K562 (cell line): ENCODE results near the gene MSX1. TPM values are rescaled to one million over a fixed set of nuclear protein-coding genes. Genes with fewer than 3 reads are reported as not detected.

Experiments used
- ATAC-seq: fragments of 200-7000 bp; cut with Tn5 transposase; 3 replicates; pipeline ENCODE4 v1.9.1; 2020; ENCODE audit warnings: moderate library complexity
- BruUV-seq: library from RNA; stranded (reverse); fragments of 400-500 nt; replicated peaks from 2 replicates; lab custom pipeline; 2021; lab: Mats Ljungman, UMichigan
- CTCF ChIA-PET: fragments of 300-600 bp; formaldehyde crosslinking; extraction: SDS; loops from one replicate; lab custom pipeline; 2021; ENCODE audit warnings: low intra/inter-chr PET ratio; lab: Yijun Ruan, JAX
- POLR2A ChIA-PET: fragments of 300-600, 350-650 bp; sonication (Branson Sonifier 250); formaldehyde crosslinking; extraction: SDS; loops from one replicate; lab custom pipeline; 2021; ENCODE audit warnings: antibody characterized with exemption, inconsistent platforms; lab: Yijun Ruan, JAX
- DNase-seq, 4 experiments: peaks; one replicate each; pipeline versions ENCODE4 v3.0.0 to v3.0.0-alpha.2; 2011 to 2018; ENCODE audit warnings: low spot score in 3 of 4, mixed read lengths in 3 of 4; ENCODE audit errors: extremely low read depth in 1 of 4
- FAIRE-seq: peaks from 2 replicates; lab custom pipeline; 2011; peaks lifted over from hg19 to GRCh38; lab: Jason Lieb, UNC
- H2AFZ ChIP-seq: 2 replicates; pipeline ENCODE4 v1.6.0; 2011; ENCODE audit warnings: low read depth, low read length, control low read depth, inconsistent platforms
- H3K27ac ChIP-seq: fragments of 200-600 bp; 3 replicates; pipeline ENCODE4 v1.8.0; 2011; ENCODE audit warnings: low read depth, mild to moderate bottlenecking, control low read depth, inconsistent platforms, low read length, moderate library complexity, mixed read lengths; ENCODE audit errors: extremely low read depth
- H3K27me3 ChIP-seq, 2 experiments: fragments of 300-600 bp in 1 of 2; 2 replicates in 1 of 2; 3 replicates in 1 of 2; pipeline versions ENCODE4 v1.6.0 to v1.8.0; 2011; ENCODE audit warnings: inconsistent platforms in 2 of 2, low read length in 2 of 2, mild to moderate bottlenecking in 1 of 2, mixed read lengths in 1 of 2, moderate library complexity in 1 of 2; ENCODE audit not compliant: control insufficient read depth in 2 of 2, insufficient read depth in 2 of 2
- H3K36me3 ChIP-seq: fragments of 300-600 bp; 3 replicates; pipeline ENCODE4 v1.8.0; 2011; ENCODE audit warnings: mild to moderate bottlenecking, low read length, inconsistent platforms; ENCODE audit not compliant: control insufficient read depth, insufficient read depth
- H3K4me1 ChIP-seq, 2 experiments: fragments of 200-600 bp in 1 of 2; replicated peaks in 1 of 2; 2 replicates in 1 of 2; 3 replicates in 1 of 2; pipeline versions ENCODE4 v1.5.1 to v1.8.0; 2011; ENCODE audit warnings: inconsistent platforms in 2 of 2, low read length in 2 of 2, mild to moderate bottlenecking in 1 of 2, mixed read lengths in 1 of 2, moderate library complexity in 1 of 2; ENCODE audit not compliant: control insufficient read depth in 2 of 2, insufficient read depth in 2 of 2
- H3K4me2 ChIP-seq: 2 replicates; pipeline ENCODE4 v1.6.1; 2011; ENCODE audit warnings: low read length, control low read depth, inconsistent platforms, mixed read lengths; ENCODE audit not compliant: insufficient read depth
- H3K4me3 ChIP-seq: fragments of 200-600 bp; sonication (generic), shearing (Covaris generic); 2 replicates; pipeline ENCODE4 v1.5.1; 2016; ENCODE audit warnings: control low read depth, inconsistent platforms
- H3K79me2 ChIP-seq: fragments of 200-600 bp; 3 replicates; pipeline ENCODE4 v1.8.0; 2011; ENCODE audit warnings: low read length, inconsistent platforms; ENCODE audit not compliant: control insufficient read depth, insufficient read depth
- H3K9ac ChIP-seq, 2 experiments: 2 replicates each; pipeline versions ENCODE4 v1.6.0 to v1.6.1; 2011; ENCODE audit warnings: low read depth in 2 of 2, low read length in 2 of 2, control low read depth in 1 of 2, inconsistent platforms in 1 of 2, mild to moderate bottlenecking in 1 of 2, mixed read lengths in 1 of 2; ENCODE audit not compliant: insufficient read depth in 1 of 2
- H3K9me1 ChIP-seq: one replicate; pipeline ENCODE4 v1.6.0; 2011; ENCODE audit warnings: inconsistent platforms, mild to moderate bottlenecking, low read length, moderate library complexity; ENCODE audit not compliant: control insufficient read depth, insufficient read depth
- H3K9me3 ChIP-seq: replicated peaks from 2 replicates; pipeline ENCODE4 v1.5.1; 2011; ENCODE audit warnings: low read depth, low read length, inconsistent platforms; ENCODE audit not compliant: control insufficient read depth, insufficient read depth
- H4K20me1 ChIP-seq: replicated peaks from 2 replicates; pipeline ENCODE4 v1.6.1; 2011; ENCODE audit warnings: low read length, inconsistent platforms, mixed read lengths; ENCODE audit not compliant: control insufficient read depth, insufficient read depth
- BCOR ChIP-seq: fragments of 450-650 bp; IDR thresholded peaks from 2 replicates; pipeline ENCODE4 v1.6.1; 2016
- GABPA ChIP-seq: fragments of 200-800 bp; sonication (Bioruptor generic); conservative IDR thresholded peaks from 2 replicates; pipeline ENCODE4 v1.6.1; 2016; ENCODE audit warnings: low read depth, missing genetic modification characterization, missing compliant biosample characterization
- RBM25 ChIP-seq: fragments of 200-400 bp; formaldehyde crosslinking; IDR thresholded peaks from 2 replicates; pipeline ENCODE4 v1.6.1; 2018; ENCODE audit warnings: low read length, low read depth, moderate library complexity; ENCODE audit not compliant: severe bottlenecking
- RHOXF2B ChIP-seq: fragments of 250-450 bp; sonication (Bioruptor Pico); conservative IDR thresholded peaks from 2 replicates; pipeline ENCODE4 v1.5.1; 2021
- ZNF12 ChIP-seq: sonication (generic); formaldehyde crosslinking; IDR thresholded peaks from 2 replicates; pipeline ENCODE4 v1.4.0; 2020; ENCODE audit warnings: mild to moderate bottlenecking, missing genetic modification reagents
- WGBS: fragments of 100-300 bp; shearing (Covaris generic); methylation state at CpG from one replicate; pipeline ENCODE4 v1.1.6; 2016; ENCODE audit warnings: low coverage, mixed read lengths; ENCODE audit not compliant: insufficient coverage; ENCODE audit errors: missing lambda C conversion rate; 5-methylcytosine and 5-hydroxymethylcytosine counted together
- in situ Hi-C: fragments of 300-500 bp; cut with MboI; formaldehyde crosslinking; loops from 4 replicates; pipeline ENCODE4 v1.15.0; 2018; ENCODE audit warnings: inconsistent platforms, mixed read lengths
- intact Hi-C: fragments of 100-400 bp; cut with micrococcal nuclease; formaldehyde crosslinking; loops from 2 replicates; pipeline ENCODE4 v1.14.2; 2022
- polyA plus RNA-seq, 8 experiments: library from polyadenylated mRNA; depleted of rRNA in 4 of 8; stranded (reverse) in 5 of 8; unstranded in 3 of 8; fragments of >200 nt; fragmentation: Nextera tagmentation in 2 of 8; fragmentation: Illumina TruSeq in 1 of 8; extraction: Ambion mirVana in 2 of 8; extraction: Trizol in 1 of 8; gene quantifications; 2 replicates each; pipeline versions ENCODE4 v1.2.1 to v1.2.3, GENCODE V29; 2011 to 2014; ENCODE audit warnings: inconsistent platforms in 1 of 8, missing spikeins in 1 of 8
- total RNA-seq, 7 experiments: library from RNA; depleted of rRNA in 6 of 7; stranded (reverse); fragments of >200 nt in 6 of 7; fragmentation: Illumina TruSeq in 2 of 7; extraction: Trizol in 2 of 7; gene quantifications; 2 replicates each; pipeline versions ENCODE4 v1.2.1 to v1.2.3, GENCODE V29; 2011 to 2021; ENCODE audit warnings: low replicate concordance in 1 of 7
- TF ChIP-seq, protein P1 (sequence below), 3 experiments: IDR thresholded peaks in 2 of 3; conservative IDR thresholded peaks in 1 of 3; 2 replicates each; pipeline ENCODE4 v1.5.1; 2011 to 2012; ENCODE audit warnings: low read length in 3 of 3, mild to moderate bottlenecking in 3 of 3, control low read depth in 2 of 3, improper control_type of control experiment in 1 of 3, inconsistent platforms in 1 of 3, low read depth in 1 of 3, mixed read lengths in 1 of 3, moderate library complexity in 1 of 3; ENCODE audit not compliant: insufficient read depth in 2 of 3
- TF ChIP-seq, protein P2 (sequence below): fragments of 450-650 bp; IDR thresholded peaks from 2 replicates; pipeline ENCODE4 v1.6.1; 2016; ENCODE audit warnings: mild to moderate bottlenecking
- TF ChIP-seq, protein P3 (sequence below): fragments of 450-650 bp; IDR thresholded peaks from 2 replicates; pipeline ENCODE4 v1.6.1; 2016; ENCODE audit warnings: antibody characterized with exemption

MSX1 gene
- total and polyA plus RNA-seq, 9 of the 15 experiments (the other 6 are each of a cell fraction or from before 2014, with no cell fraction given) = 1.3 to 6.3 (median 2.3) TPM

DNA sequence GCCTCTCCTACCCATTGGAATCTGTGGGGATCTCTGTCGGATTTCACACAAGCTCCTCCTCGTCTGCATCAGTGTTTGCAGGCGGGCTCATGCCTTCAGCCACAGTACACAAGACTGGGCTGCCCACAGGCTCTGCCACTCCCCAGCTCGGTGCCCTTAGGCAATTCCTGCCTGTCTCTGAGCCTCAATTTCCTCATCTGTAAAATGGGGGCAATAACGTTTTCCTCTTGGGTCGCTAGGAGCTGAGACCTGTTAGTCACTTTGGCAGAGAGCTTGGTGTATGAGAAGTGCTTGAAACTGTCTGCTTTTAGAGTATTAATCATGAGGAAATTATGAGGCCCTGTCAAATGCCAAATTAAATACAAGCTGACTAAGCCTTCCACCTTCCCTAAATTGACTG is 27.6 kb upstream of the MSX1 start:
- no TSS peak for BruUV-seq
- Histone ChIP-seq H3K9me1 (no peaks in the 10 kb centered on the region), H3K4me2 (no peak overlapping the region), H3K79me2 (no peaks in the 10 kb centered on the region), H3K4me1 (no peaks in the 10 kb centered on the region), H3K36me3 (no peaks in the 10 kb centered on the region), H4K20me1 (no peaks in the 10 kb centered on the region), H3K4me3 (no peak overlapping the region), H3K27me3 (peaks cover 0 to 6% of the 10 kb centered on the region in 2 experiments; a peak in 1 of 5 replicates), H3K9ac (no peak overlapping the region), H2AFZ (0 out of 2 replicates have a peak overlapping the region, but pooled peaks have one; percentile 32), H3K27ac (no peak overlapping the region), H3K9me3 (no peaks in the 10 kb centered on the region)
- DNase-seq = no peak
- TF ChIP-seq GABPA (tag) = no peak
- peak; percentile 75 for TF ChIP-seq RBM25
- TF ChIP-seq BCOR = peak; percentile 68; the same call in 1 of the 2 replicates
- intact Hi-C loops (no loop called here), in situ Hi-C loops (no loop called here)
- ChIA-PET CTCF (no interaction called here), POLR2A (no interaction called here)
- ATAC-seq = no peak
- FAIRE-seq = no peak
- 5% methylated on average over 6 of the region's 6 CpGs for WGBS

DNA sequence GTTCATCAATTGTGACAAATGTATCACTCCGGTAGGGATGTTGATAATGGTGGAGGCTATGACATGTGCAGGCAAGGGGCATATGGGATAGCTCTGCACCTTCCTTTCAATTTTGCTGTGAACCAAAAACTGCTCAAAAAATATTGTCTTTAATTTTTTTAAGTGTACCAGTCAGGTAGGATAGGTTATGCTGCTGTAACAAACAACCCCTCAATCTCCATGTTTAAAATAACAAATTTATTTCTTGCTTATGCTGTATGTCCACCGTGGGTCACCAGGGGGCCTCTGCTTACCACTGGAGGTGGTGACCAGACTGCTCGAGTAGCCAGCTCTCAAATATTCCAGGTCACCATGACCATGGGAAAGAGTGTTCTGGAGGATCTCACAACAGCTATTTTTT is 23.4 kb upstream of the MSX1 start:
- Histone ChIP-seq H3K9me3 (no peaks in the 10 kb centered on the region), H3K36me3 (no peaks in the 10 kb centered on the region), H3K27me3 (peaks cover 0 to 2% of the 10 kb centered on the region in 2 experiments; a peak in 1 of 5 replicates), H3K27ac (no peak overlapping the region), H3K4me1 (no peaks in the 10 kb centered on the region), H3K9me1 (no peaks in the 10 kb centered on the region), H3K79me2 (no peaks in the 10 kb centered on the region), H4K20me1 (no peaks in the 10 kb centered on the region), H3K9ac (no peak overlapping the region), H3K4me2 (no peak overlapping the region), H3K4me3 (no peak overlapping the region), H2AFZ (no peak overlapping the region)
- 6% methylated on average over 3 of the region's 3 CpGs for WGBS
- POLR2A ChIA-PET = no interaction called here
- CTCF ChIA-PET = no interaction called here
- no peak for TF ChIP-seq RHOXF2B
- TF ChIP-seq ZNF12 = peak; percentile 94
- TF ChIP-seq, protein P1, sequence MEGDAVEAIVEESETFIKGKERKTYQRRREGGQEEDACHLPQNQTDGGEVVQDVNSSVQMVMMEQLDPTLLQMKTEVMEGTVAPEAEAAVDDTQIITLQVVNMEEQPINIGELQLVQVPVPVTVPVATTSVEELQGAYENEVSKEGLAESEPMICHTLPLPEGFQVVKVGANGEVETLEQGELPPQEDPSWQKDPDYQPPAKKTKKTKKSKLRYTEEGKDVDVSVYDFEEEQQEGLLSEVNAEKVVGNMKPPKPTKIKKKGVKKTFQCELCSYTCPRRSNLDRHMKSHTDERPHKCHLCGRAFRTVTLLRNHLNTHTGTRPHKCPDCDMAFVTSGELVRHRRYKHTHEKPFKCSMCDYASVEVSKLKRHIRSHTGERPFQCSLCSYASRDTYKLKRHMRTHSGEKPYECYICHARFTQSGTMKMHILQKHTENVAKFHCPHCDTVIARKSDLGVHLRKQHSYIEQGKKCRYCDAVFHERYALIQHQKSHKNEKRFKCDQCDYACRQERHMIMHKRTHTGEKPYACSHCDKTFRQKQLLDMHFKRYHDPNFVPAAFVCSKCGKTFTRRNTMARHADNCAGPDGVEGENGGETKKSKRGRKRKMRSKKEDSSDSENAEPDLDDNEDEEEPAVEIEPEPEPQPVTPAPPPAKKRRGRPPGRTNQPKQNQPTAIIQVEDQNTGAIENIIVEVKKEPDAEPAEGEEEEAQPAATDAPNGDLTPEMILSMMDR (IDR thresholded peaks at IDR 0.05 in 2 of 3, conservative IDR thresholded peaks at IDR 0.05 in 1 of 3; ENCODE audit: insufficient read depth in 2 of 3, low read depth in 1 of 3, low read length in 3 of 3) = peak in 1 of 3 experiments; percentile 15; a peak in 2 of 6 replicates
- TF ChIP-seq, protein P2, sequence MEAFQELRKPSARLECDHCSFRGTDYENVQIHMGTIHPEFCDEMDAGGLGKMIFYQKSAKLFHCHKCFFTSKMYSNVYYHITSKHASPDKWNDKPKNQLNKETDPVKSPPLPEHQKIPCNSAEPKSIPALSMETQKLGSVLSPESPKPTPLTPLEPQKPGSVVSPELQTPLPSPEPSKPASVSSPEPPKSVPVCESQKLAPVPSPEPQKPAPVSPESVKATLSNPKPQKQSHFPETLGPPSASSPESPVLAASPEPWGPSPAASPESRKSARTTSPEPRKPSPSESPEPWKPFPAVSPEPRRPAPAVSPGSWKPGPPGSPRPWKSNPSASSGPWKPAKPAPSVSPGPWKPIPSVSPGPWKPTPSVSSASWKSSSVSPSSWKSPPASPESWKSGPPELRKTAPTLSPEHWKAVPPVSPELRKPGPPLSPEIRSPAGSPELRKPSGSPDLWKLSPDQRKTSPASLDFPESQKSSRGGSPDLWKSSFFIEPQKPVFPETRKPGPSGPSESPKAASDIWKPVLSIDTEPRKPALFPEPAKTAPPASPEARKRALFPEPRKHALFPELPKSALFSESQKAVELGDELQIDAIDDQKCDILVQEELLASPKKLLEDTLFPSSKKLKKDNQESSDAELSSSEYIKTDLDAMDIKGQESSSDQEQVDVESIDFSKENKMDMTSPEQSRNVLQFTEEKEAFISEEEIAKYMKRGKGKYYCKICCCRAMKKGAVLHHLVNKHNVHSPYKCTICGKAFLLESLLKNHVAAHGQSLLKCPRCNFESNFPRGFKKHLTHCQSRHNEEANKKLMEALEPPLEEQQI = no peak
- peak; percentile 50 for TF ChIP-seq RBM25
- TF ChIP-seq, protein P3, sequence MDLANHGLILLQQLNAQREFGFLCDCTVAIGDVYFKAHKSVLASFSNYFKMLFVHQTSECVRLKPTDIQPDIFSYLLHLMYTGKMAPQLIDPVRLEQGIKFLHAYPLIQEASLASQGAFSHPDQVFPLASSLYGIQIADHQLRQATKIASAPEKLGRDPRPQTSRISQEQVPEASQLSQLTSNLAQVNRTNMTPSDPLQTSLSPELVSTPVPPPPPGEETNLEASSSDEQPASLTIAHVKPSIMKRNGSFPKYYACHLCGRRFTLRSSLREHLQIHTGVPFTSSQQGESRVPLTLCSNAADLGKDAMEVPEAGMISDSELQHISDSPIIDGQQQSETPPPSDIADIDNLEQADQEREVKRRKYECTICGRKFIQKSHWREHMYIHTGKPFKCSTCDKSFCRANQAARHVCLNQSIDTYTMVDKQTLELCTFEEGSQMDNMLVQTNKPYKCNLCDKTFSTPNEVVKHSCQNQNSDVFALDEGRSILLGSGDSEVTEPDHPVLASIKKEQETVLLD = no peak
- intact Hi-C loops = no loop called here
- in situ Hi-C loops = no loop called here
- no TSS peak for BruUV-seq
- ATAC-seq (no peak), FAIRE-seq (no peak), DNase-seq (no peak)
